Small intestine (tissue), 7 donors: ENCODE data around the gene HES3. TPM values are rescaled to one million over a fixed set of nuclear protein-coding genes. Genes with fewer than 3 reads are reported as not detected.

Source experiments
- DNase-seq, 2 donors: peaks; one replicate each; pipeline versions ENCODE4 v3.0.0 to v3.0.0-alpha.2; 2013
- FAIRE-seq: peaks from 2 replicates; lab custom pipeline; 2012; peaks lifted over from hg19 to GRCh38; lab: Jason Lieb, UNC
- H3K27ac ChIP-seq, 3 donors: one replicate each; pipeline ENCODE4 v1.5.1; 2013; ENCODE audit warnings: low read length in 2 of 3, mild to moderate bottlenecking in 2 of 3, control low read depth in 1 of 3, inconsistent platforms in 1 of 3, low read depth in 1 of 3, moderate library complexity in 1 of 3
- H3K27me3 ChIP-seq, 3 donors: one replicate each; pipeline ENCODE4 v1.6.1; 2013; ENCODE audit warnings: low read length in 3 of 3, inconsistent platforms in 1 of 3; ENCODE audit not compliant: control insufficient read depth in 3 of 3, insufficient read depth in 3 of 3
- H3K36me3 ChIP-seq, 3 donors: one replicate each; pipeline ENCODE4 v1.6.1; 2013; ENCODE audit warnings: low read length in 3 of 3, inconsistent platforms in 1 of 3, low read depth in 1 of 3, mild to moderate bottlenecking in 1 of 3, moderate library complexity in 1 of 3; ENCODE audit not compliant: control insufficient read depth in 3 of 3, insufficient read depth in 2 of 3
- H3K4me1 ChIP-seq, 3 donors: one replicate each; pipeline ENCODE4 v1.6.1; 2013; ENCODE audit warnings: low read length in 2 of 3, inconsistent platforms in 1 of 3, low read depth in 1 of 3, mild to moderate bottlenecking in 1 of 3, moderate library complexity in 1 of 3; ENCODE audit not compliant: control insufficient read depth in 3 of 3, insufficient read depth in 2 of 3
- H3K4me3 ChIP-seq, 3 donors: one replicate each; pipeline ENCODE4 v1.5.1; 2013; ENCODE audit warnings: low read length in 3 of 3, control low read depth in 1 of 3, inconsistent platforms in 1 of 3, low read depth in 1 of 3, mild to moderate bottlenecking in 1 of 3, moderate library complexity in 1 of 3
- H3K9me3 ChIP-seq, 2 donors: one replicate each; pipeline ENCODE4 v1.6.1; 2013; ENCODE audit warnings: low read depth in 1 of 2, low read length in 1 of 2; ENCODE audit not compliant: control insufficient read depth in 2 of 2, insufficient read depth in 1 of 2
- WGBS, 3 donors: extraction: QIAGEN DNeasy Blood & Tissue Kit; methylation state at CpG; one replicate each; pipeline ENCODE4 v1.1.7; 2013; 5-methylcytosine and 5-hydroxymethylcytosine counted together
- polyA plus RNA-seq, 4 donors: library from polyadenylated mRNA; stranded (reverse) in 3 of 4; unstranded in 1 of 4; fragments of 200-250 nt in 3 of 4; fragments of 120-200 nt in 1 of 4; gene quantifications; one replicate each; pipeline versions ENCODE4 v1.2.1 to v1.2.3, GENCODE V29; 2013
- donor health status: healthy with polysubstance abuse.
- donor health status: control.
- donor health status: control.
- donor health status: Bipolar disorder and iron deficiency.
- donor health status: healthy.

HES3 gene
- polyA plus RNA-seq, 4 donors, result not detected

DNA sequence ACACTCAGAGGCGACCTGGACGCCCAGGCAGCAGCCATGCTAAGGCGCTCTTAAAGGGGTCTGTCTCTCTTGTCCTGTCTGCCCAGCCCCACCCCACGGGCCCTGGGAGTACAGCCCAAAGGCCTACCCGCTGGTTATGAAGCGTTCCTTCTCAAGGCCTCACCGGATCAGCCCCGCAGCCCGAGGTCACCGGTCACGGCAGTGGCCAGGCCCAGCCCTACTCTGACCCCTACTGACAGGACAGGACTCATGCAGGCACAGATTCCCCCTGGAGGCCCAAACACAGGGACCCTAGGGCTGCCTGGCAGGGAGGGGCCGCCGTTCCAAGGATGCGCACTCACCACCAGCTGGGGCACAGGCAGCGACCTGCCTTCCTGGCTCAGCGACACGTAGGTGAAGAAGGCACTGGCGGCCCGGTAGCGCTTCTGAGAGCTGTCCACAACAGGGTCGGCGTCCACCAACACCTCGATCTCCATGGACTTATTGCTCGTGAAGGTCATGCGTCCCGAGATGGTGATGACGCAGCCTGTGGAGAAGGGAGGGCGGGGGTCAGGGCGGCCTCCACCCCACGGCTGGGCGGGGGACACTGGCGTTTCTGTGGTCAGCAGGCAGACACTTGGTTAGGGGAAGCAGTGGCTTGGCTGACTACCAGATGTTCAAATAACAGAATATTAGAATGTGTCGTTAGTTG lies 36.9 kb downstream of the HES3 start:
- 76 to 80% (median 79%) methylated on average over 33 of the region's 33 CpGs for WGBS, 3 donors
- Histone ChIP-seq H3K9me3 (no peaks in the 10 kb centered on the region), H3K36me3 (peaks cover 0 to 32% (median 8%) of the 10 kb centered on the region in 3 donors), H3K4me3 (no peak overlapping the region), H3K27me3 (no peaks in the 10 kb centered on the region), H3K27ac (peak overlapping the region in 2 of 3 donors; percentile 89 to 98), H3K4me1 (peaks cover 0 to 65% (median 3%) of the 10 kb centered on the region in 3 donors)
- peak; percentile 15 to 54 for DNase-seq
- no peak for FAIRE-seq

DNA sequence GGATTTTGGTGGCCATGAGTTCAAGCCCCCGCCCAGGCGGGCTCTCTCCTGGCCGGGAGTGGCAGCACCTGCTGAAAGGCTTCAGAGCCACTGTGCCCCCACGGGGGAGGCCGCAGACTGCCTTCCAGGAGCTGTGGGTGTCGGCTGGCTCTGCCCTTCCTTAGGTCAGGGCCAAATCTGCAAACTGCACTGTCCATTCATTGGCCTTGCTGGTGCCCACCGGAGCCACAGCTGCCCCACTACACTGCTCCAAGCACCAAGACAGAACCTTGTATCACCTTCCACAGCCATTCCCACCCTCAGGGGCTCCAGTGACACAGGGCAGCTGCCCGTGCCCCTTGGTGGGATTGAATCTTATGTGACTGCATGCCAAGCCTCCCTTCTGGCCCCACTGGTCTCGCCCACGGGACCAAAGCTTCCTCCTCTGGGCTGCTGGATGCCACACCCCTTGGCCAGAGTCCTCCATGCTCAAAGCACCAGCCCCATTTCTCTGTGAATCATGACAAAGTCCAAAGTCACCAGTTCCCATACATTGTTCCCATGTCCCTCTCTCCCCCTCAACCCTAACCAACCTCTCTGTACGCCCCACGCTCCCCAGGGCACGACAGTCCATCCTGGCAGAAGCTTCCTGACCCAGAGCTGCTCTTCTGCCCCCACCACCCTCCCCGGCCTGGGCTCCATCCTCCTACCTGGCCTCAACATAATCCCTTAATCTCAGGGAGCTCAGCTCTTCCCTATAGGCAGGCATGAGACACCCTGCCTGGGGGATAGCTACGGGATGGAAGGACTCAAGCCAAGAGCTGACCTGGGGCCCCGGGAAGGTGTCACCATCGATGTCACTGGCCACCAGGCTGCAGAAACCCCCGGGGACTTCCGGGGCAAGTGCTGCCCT lies 37.8 kb downstream of the HES3 start:
- H3K27ac ChIP-seq, result peak overlapping the region; percentile 81 to 98 (median 89)
- 27 to 67% (median 53%) methylated on average over 19 of the region's 19 CpGs for WGBS, 3 donors

DNA sequence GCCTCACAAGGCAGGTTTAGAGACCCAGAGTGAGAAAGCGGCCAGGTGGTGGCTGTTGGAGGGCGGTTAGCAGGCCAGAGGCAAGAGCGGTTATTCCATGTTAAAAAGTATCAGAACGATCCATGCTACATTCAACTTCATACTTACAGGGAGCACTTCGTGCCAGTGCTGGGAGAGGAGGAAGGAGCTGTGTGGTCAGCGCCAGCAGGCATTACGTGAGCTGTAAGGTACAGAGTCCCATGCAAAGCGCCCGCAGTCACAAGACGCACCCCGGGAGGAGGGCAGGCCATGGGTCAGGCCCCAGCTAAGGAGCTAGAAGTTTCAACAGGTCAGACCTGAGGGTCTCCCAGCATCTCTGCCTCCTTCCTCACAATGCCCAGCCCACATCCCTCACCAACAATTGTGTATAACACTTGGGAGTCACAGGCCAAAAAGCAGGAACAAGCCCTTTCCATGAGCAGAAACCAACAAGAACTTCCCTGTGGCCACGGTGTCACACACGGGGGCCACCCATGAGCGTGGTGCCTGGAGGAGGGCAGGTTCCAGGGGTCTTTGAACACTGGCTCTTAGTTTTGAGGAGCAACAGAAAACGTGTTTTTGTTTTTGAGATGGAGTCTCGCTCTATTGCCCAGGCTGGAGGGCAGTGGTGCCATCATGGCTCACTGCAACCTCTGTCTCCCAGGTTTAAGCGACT lies 38.7 kb downstream of the HES3 start:
- peaks cover 0 to 38% (median 6%) of the 10 kb centered on the region in 3 donors for H3K36me3 ChIP-seq
- FAIRE-seq (no peak), DNase-seq (peak; percentile 77 to 91)
- H3K4me1 ChIP-seq, result peaks cover 0 to 47% (median 3%) of the 10 kb centered on the region in 3 donors
- H3K4me3 ChIP-seq, result no peak overlapping the region
- H3K27me3 ChIP-seq, result no peaks in the 10 kb centered on the region
- peak overlapping the region; percentile 81 to 98 (median 89) for H3K27ac ChIP-seq
- WGBS, 3 donors, result 41 to 74% (median 61%) methylated on average over 17 of the region's 17 CpGs
- H3K9me3 ChIP-seq, result no peaks in the 10 kb centered on the region

More for the DNA sequence above, 37.8 kb downstream of the HES3 start:
- DNase-seq, result peak; percentile 93 to 97
- H3K9me3 ChIP-seq, result no peaks in the 10 kb centered on the region
- peaks cover 0 to 56% (median 3%) of the 10 kb centered on the region in 3 donors for H3K4me1 ChIP-seq
- FAIRE-seq, result no peak
- H3K36me3 ChIP-seq, result peaks cover 0 to 34% (median 8%) of the 10 kb centered on the region in 3 donors
- H3K4me3 ChIP-seq, result peak overlapping the region in 1 of 3 donors; percentile 17
- H3K27me3 ChIP-seq, result no peaks in the 10 kb centered on the region

DNA sequence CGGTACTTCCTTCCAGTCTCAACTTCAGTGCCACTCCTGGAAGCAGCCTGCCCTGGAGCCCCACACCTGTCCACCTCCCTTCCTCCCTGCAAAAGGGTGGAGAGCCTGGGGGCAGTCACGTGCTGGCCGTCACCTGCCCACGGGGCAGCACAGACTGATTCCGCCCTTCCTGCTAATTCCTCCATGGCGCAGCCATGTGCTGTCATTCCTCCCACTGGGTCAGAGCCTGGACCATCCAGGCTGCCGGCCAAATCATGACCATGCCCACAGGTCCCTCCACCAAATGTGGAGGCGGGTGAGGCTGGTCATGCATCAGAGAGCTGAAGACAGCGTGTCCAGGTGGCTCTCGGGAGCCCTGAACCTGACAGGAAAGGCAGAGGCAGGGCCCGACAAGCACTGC lies 41.4 kb downstream of the HES3 start:
- no peak for FAIRE-seq
- H3K9me3 ChIP-seq, result no peaks in the 10 kb centered on the region

DNA sequence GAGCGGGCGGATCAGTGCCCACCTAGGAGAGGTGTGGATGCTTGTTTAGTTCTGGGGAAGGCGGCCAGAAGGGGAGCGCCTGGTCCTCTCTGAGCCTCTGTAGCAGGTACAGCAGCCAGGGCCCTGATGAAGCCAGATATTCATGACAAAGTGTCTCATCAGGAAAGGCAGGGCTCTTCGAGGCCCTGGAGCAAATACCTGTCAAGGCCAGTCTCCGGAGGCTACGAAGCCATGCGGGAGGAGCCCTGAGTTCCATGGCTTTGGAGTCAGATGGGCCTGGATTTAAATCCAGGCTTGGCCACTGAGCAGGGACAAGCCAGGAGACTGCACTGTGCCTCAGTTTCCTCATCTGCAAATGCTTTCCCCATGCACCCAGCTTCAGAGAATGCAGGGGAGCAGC lies 42.3 kb downstream of the HES3 start:
- WGBS, 3 donors, result 95 to 96% (median 95%) methylated on average over 8 of the region's 8 CpGs
- no peak overlapping the region for H3K4me3 ChIP-seq
- peaks cover 0 to 24% (median 2%) of the 10 kb centered on the region in 3 donors for H3K36me3 ChIP-seq
- no peak for FAIRE-seq
- peaks cover 0 to 19% (median 3%) of the 10 kb centered on the region in 3 donors for H3K4me1 ChIP-seq
- H3K27ac ChIP-seq, result no peak overlapping the region
- no peaks in the 10 kb centered on the region for H3K27me3 ChIP-seq
- H3K9me3 ChIP-seq, result no peaks in the 10 kb centered on the region
- no peak for DNase-seq

More for the DNA sequence above, 41.4 kb downstream of the HES3 start:
- Histone ChIP-seq H3K4me3 (no peak overlapping the region), H3K27ac (no peak overlapping the region), H3K4me1 (peaks cover 0 to 27% (median 3%) of the 10 kb centered on the region in 3 donors), H3K36me3 (peaks cover 0 to 27% (median 0%) of the 10 kb centered on the region in 3 donors), H3K27me3 (no peaks in the 10 kb centered on the region)
- 92 to 97% (median 93%) methylated on average over 11 of the region's 11 CpGs for WGBS, 3 donors
- no peak for DNase-seq

DNA sequence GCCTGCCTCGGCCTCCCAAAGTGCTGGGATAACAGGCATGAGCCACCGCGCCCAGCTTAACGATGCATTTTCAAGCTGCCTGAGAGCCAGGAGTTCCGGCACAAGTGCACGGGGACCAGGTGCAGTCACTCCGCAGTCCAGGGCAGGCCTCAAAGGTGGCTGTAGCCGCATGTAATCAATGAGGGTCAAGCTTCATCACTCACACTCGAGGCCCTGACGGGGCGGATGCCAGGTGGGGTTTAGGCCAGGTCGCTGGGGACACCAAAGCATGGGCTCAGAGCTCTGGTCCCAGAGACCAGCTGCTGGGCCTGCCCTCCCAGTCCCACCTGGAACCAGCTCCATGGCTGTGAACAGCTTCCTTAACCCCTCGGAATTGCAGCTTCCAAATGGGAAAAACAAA lies 43.0 kb downstream of the HES3 start:
- Histone ChIP-seq H3K4me1 (peaks cover 0 to 12% (median 3%) of the 10 kb centered on the region in 3 donors), H3K27me3 (no peaks in the 10 kb centered on the region), H3K9me3 (no peaks in the 10 kb centered on the region), H3K4me3 (no peak overlapping the region), H3K36me3 (peaks cover 0 to 29% (median 5%) of the 10 kb centered on the region in 3 donors), H3K27ac (no peak overlapping the region)
- no peak for FAIRE-seq
- 85 to 90% (median 86%) methylated on average over 13 of the region's 13 CpGs for WGBS, 3 donors
- DNase-seq, result no peak

DNA sequence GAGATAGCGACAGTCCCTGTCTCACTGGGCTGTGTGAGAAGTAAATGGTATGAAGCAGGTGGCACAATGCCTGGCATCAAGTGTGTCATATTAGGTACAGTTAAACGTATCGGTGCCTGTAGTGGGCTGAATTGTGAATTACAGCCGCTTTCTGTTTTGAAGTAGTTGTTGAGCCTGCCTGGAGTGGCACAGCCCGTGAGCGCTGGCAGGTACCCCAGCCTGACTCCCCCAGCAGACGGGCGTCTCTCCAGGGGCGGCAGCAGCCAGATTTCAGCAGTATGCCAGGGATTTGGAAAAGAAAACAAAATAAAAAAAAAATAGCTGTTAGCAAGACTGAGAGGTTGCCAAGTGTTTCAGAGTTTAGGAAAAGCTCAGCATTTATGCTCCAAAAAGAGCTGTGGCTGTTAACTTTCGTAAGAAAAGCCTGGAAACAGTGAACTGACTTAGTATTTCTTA lies 43.5 kb downstream of the HES3 start:
- H3K4me3 ChIP-seq, result no peak overlapping the region
- DNase-seq (no peak), FAIRE-seq (no peak)
- WGBS, 3 donors, result 81 to 96% (median 94%) methylated on average over 10 of the region's 10 CpGs
- H3K4me1 ChIP-seq, result peaks cover 0 to 8% (median 0%) of the 10 kb centered on the region in 3 donors
- peaks cover 0 to 27% (median 5%) of the 10 kb centered on the region in 3 donors for H3K36me3 ChIP-seq
- no peak overlapping the region for H3K27ac ChIP-seq
- H3K9me3 ChIP-seq, result no peaks in the 10 kb centered on the region
- no peaks in the 10 kb centered on the region for H3K27me3 ChIP-seq

DNA sequence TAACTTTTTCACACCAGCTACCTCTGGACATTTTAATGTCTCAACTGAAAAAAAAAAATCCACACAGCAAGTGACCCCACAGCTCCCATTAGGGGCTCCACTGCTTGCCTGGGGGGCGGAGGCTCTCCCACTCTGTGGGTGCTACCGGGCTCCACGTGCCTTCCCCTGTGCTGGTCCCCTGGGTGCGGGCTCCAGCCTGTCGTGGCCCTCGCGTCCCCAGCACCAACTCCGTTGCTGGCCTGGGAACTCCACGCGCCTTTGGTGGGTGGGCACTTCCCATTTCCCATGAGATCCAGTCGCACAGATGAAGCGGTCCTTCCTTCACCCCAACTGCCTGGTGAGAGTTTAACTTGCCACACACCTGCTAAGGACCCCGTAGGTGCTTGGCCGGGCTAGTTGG lies 44.0 kb downstream of the HES3 start:
- no peak for DNase-seq
- Histone ChIP-seq H3K9me3 (no peaks in the 10 kb centered on the region), H3K4me3 (no peak overlapping the region), H3K27me3 (no peaks in the 10 kb centered on the region), H3K36me3 (peaks cover 0 to 26% (median 5%) of the 10 kb centered on the region in 3 donors), H3K27ac (no peak overlapping the region), H3K4me1 (peaks cover 0 to 2% (median 0%) of the 10 kb centered on the region in 3 donors)
- FAIRE-seq, result no peak
- 91 to 96% (median 95%) methylated on average over 14 of the region's 14 CpGs for WGBS, 3 donors
